Activated T-helper 17 cell treated with anti-CD3 and anti-CD28 coated beads, Interleukin-2, amount 50 U/mL, for 72 hours (primary cell): ENCODE results near the gene DYNLT2B. TPM values are rescaled to one million over a fixed set of nuclear protein-coding genes. Genes with fewer than 3 reads are reported as not detected.
"Not testable (repeated sequence)": the region's sequence is repeated elsewhere in the genome, so short reads cannot be mapped to it uniquely, and the experiment has no call there.

Experiments used
- ATAC-seq: fragments of 150-1000 bp; cut with Tn5 transposase; replicated peaks from 2 replicates; pipeline ENCODE4 v1.10.0; 2021; ENCODE audit warnings: mild to moderate bottlenecking, moderate library complexity
- H3K27ac Mint-ChIP-seq: one replicate; pipeline ENCODE4 v1.8.0; 2022; ENCODE audit warnings: mixed read lengths
- H3K27me3 Mint-ChIP-seq: one replicate; pipeline ENCODE4 v1.8.0; 2022; ENCODE audit warnings: mixed read lengths
- H3K36me3 Mint-ChIP-seq: one replicate; pipeline ENCODE4 v1.8.0; 2022; ENCODE audit warnings: low read depth, mild to moderate bottlenecking, mixed read lengths
- H3K4me1 Mint-ChIP-seq: one replicate; pipeline ENCODE4 v1.8.0; 2022; ENCODE audit warnings: mixed read lengths
- H3K4me3 Mint-ChIP-seq: one replicate; pipeline ENCODE4 v1.8.0; 2022; ENCODE audit warnings: mild to moderate bottlenecking, mixed read lengths
- H3K9me3 Mint-ChIP-seq: one replicate; pipeline ENCODE4 v1.8.0; 2022; ENCODE audit warnings: mixed read lengths
- total RNA-seq, 2 donors: library from RNA; stranded (reverse); gene quantifications; one replicate each; pipeline ENCODE4 v1.2.3, GENCODE V29; 2022

Gene DYNLT2B
- total RNA-seq, 2 donors from 2014 or later = 9.6 to 11.3 TPM

- Mint-ChIP-seq H3K27me3 (no peaks in the 10 kb centered on the region), H3K4me3 (peak overlapping the region; percentile 89), H3K27ac (peak overlapping the region; percentile 81), H3K36me3 (peaks cover 62% of the 10 kb centered on the region), H3K4me1 (peaks cover 41% of the 10 kb centered on the region), H3K9me3 (peaks cover 4% of the 10 kb centered on the region)
- no peak for ATAC-seq
These were observed 45.2 kb downstream of the DYNLT2B start for GRCh38 chr3:196272826-196273225.

GRCh38 chr3:196270499-196270898 is 47.5 kb downstream of the DYNLT2B start:
- H3K4me1 Mint-ChIP-seq = peaks cover 33% of the 10 kb centered on the region
- peak overlapping the region; percentile 35 for H3K27ac Mint-ChIP-seq
- no peak for ATAC-seq
- no peak overlapping the region for H3K4me3 Mint-ChIP-seq
- peaks cover 80% of the 10 kb centered on the region for H3K36me3 Mint-ChIP-seq
- H3K9me3 Mint-ChIP-seq = peaks cover 4% of the 10 kb centered on the region
- H3K27me3 Mint-ChIP-seq = no peaks in the 10 kb centered on the region

GRCh38 chr3:196268284-196269163 is 49.5 kb downstream of the DYNLT2B start:
- H3K27ac Mint-ChIP-seq = no peak overlapping the region
- H3K4me1 Mint-ChIP-seq = peaks cover 20% of the 10 kb centered on the region
- no peaks in the 10 kb centered on the region for H3K27me3 Mint-ChIP-seq
- ATAC-seq = no peak
- peaks cover 85% of the 10 kb centered on the region for H3K36me3 Mint-ChIP-seq
- no peaks in the 10 kb centered on the region for H3K9me3 Mint-ChIP-seq
- no peak overlapping the region for H3K4me3 Mint-ChIP-seq

GRCh38 chr3:196263819-196264218 is 54.2 kb downstream of the DYNLT2B start:
- no peaks in the 10 kb centered on the region for H3K9me3 Mint-ChIP-seq
- H3K36me3 Mint-ChIP-seq = peaks cover 87% of the 10 kb centered on the region
- ATAC-seq = no peak
- no peaks in the 10 kb centered on the region for H3K4me1 Mint-ChIP-seq
- peak overlapping the region; percentile 2 for H3K27ac Mint-ChIP-seq
- H3K27me3 Mint-ChIP-seq = no peaks in the 10 kb centered on the region
- no peak overlapping the region for H3K4me3 Mint-ChIP-seq

- H3K27ac Mint-ChIP-seq = peak overlapping the region; percentile 22
- H3K27me3 Mint-ChIP-seq = no peaks in the 10 kb centered on the region
- no peaks in the 10 kb centered on the region for H3K9me3 Mint-ChIP-seq
- no peaks in the 10 kb centered on the region for H3K4me1 Mint-ChIP-seq
- H3K4me3 Mint-ChIP-seq = no peak overlapping the region
- H3K36me3 Mint-ChIP-seq = peaks cover 87% of the 10 kb centered on the region
- no peak for ATAC-seq
These were observed 57.3 kb downstream of the DYNLT2B start for GRCh38 chr3:196260784-196261183.

- Mint-ChIP-seq H3K27ac (peak overlapping the region; percentile 38), H3K4me1 (peaks cover 19% of the 10 kb centered on the region), H3K9me3 (no peaks in the 10 kb centered on the region), H3K36me3 (peaks cover 68% of the 10 kb centered on the region), H3K27me3 (no peaks in the 10 kb centered on the region), H3K4me3 (no peak overlapping the region)
- no peak for ATAC-seq
These were observed 62.3 kb downstream of the DYNLT2B start for GRCh38 chr3:196255776-196256175.

- H3K4me1 Mint-ChIP-seq = peaks cover 19% of the 10 kb centered on the region
- no peak overlapping the region for H3K4me3 Mint-ChIP-seq
- peaks cover 60% of the 10 kb centered on the region for H3K36me3 Mint-ChIP-seq
- no peaks in the 10 kb centered on the region for H3K27me3 Mint-ChIP-seq
- peak; percentile 60 for ATAC-seq
- H3K9me3 Mint-ChIP-seq = no peaks in the 10 kb centered on the region
- peak overlapping the region; percentile 3 for H3K27ac Mint-ChIP-seq
These were observed 63.4 kb downstream of the DYNLT2B start for GRCh38 chr3:196254376-196255283.

- H3K4me1 Mint-ChIP-seq = peaks cover 19% of the 10 kb centered on the region
- H3K4me3 Mint-ChIP-seq = peak overlapping the region; percentile 40
- H3K27ac Mint-ChIP-seq = peak overlapping the region; percentile 75
- H3K36me3 Mint-ChIP-seq = peaks cover 54% of the 10 kb centered on the region
- ATAC-seq = no peak
- H3K9me3 Mint-ChIP-seq = no peaks in the 10 kb centered on the region
- H3K27me3 Mint-ChIP-seq = no peaks in the 10 kb centered on the region
These were observed 66.1 kb downstream of the DYNLT2B start for GRCh38 chr3:196251918-196252317.

GRCh38 chr3:196246612-196247308 is 71.3 kb downstream of the DYNLT2B start:
- Mint-ChIP-seq H3K36me3 (peaks cover 52% of the 10 kb centered on the region), H3K27me3 (no peaks in the 10 kb centered on the region)
- ATAC-seq = peak; percentile 98

GRCh38 chr3:196244166-196244565 is 73.9 kb downstream of the DYNLT2B start:
- peaks cover 78% of the 10 kb centered on the region for H3K36me3 Mint-ChIP-seq
- not testable (repeated sequence) for H3K9me3 Mint-ChIP-seq, H3K4me3 Mint-ChIP-seq, H3K27me3 Mint-ChIP-seq, H3K4me1 Mint-ChIP-seq, H3K27ac Mint-ChIP-seq, ATAC-seq

More at GRCh38 chr3:196246612-196247308, 71.3 kb downstream of the DYNLT2B start:
- H3K4me1 Mint-ChIP-seq = peaks cover 6% of the 10 kb centered on the region
- peak overlapping the region; percentile 33 for H3K27ac Mint-ChIP-seq
- no peaks in the 10 kb centered on the region for H3K9me3 Mint-ChIP-seq
- peak overlapping the region; percentile 26 for H3K4me3 Mint-ChIP-seq

GRCh38 chr3:196241704-196242103 is 76.3 kb downstream of the DYNLT2B start:
- Mint-ChIP-seq H3K27ac (peak overlapping the region; percentile 38), H3K27me3 (no peaks in the 10 kb centered on the region), H3K4me1 (no peaks in the 10 kb centered on the region), H3K4me3 (no peak overlapping the region), H3K9me3 (no peaks in the 10 kb centered on the region), H3K36me3 (peaks cover 80% of the 10 kb centered on the region)
- no peak for ATAC-seq
